HG03558 (cell line): ENCODE measurements around the gene FBXW5.

ENCODE experiments used
- ATAC-seq: cut with Tn5 transposase; IDR thresholded peaks from one replicate; pipeline ENCODE4 v1.9.1; 2021; ENCODE audit warnings: moderate number of reproducible peaks; ENCODE audit not compliant: unreplicated experiment; ENCODE audit errors: extremely low read depth

FBXW5 gene

GRCh38 chr9:136937186-136938001, 7.1 kb downstream of the FBXW5 start:
- ATAC-seq, result no peak

DNA sequence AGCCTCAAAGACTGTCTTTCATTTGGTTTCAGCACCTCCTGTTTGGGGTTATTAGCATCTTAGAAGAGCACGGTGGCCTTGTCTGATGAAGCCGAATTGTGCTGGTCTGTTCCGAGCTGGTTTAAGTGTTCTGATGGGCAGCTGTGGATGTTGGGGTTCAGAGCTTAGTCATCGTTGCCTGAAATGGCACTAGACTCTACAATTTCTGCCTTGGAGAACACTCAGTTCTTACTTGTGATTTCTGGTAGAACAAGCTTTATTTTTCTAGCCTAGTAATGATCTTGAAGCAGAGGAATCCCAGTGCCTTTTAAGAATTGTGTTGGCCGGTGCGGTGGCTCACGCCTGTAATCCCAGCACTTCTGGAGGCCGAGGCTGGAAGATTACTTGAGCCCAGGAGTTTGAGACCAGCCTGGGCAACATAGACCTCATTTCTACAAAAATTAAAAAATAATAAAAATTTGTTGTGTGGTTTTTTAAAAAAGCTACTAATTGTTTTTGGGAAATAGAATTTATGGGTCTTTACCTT, 7.8 kb downstream of the FBXW5 start:
- no peak for ATAC-seq

DNA sequence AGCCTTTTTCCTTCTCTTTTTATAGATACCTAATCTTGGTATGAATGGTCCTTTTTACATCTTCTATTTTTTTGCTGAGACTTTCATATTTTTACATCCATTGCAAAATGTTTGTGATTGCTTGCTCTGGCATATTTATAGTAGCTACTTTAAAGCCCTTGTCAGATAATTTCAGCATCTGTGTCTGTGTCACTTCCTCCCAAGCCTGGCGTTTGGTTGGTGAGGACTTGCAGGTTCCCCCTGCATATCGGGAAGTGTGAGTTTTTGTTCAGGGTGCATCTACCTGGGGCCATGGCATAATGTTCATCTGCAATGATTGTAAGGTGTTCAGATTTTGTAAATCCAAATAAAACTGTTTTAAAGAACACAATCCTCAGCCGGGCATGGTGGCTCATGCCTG, 8.9 kb downstream of the FBXW5 start:
- no peak for ATAC-seq

- no peak for ATAC-seq
Observed at GRCh38 chr9:136934277-136934676, 10.3 kb downstream of the FBXW5 start.

- ATAC-seq, result no peak
Observed at GRCh38 chr9:136931611-136932130, 12.9 kb downstream of the FBXW5 start.

DNA sequence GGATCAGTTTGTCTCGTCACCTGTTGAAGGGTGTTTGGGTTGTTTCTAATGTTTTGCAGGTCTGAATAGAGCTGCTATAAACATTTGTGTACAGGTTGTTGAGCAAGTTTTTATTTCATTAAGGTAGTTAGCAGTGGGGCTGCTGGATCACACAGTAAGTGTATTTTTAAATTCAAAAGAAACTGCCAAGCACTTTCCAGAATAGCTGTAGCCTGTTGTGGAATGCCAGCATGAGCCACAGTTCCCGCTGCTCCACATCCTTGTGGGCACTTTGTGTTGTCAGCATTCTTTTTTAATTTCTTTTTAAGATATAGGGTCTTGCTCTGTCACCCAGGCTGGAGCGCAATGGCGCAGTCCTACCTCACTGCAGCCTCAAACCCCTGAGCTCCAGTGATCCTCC, 14.5 kb downstream of the FBXW5 start:
- no peak for ATAC-seq

GRCh38 chr9:136928591-136928990, 15.9 kb downstream of the FBXW5 start:
- ATAC-seq, result no peak

GRCh38 chr9:136927343-136928271, 16.9 kb downstream of the FBXW5 start:
- ATAC-seq, result no peak

DNA sequence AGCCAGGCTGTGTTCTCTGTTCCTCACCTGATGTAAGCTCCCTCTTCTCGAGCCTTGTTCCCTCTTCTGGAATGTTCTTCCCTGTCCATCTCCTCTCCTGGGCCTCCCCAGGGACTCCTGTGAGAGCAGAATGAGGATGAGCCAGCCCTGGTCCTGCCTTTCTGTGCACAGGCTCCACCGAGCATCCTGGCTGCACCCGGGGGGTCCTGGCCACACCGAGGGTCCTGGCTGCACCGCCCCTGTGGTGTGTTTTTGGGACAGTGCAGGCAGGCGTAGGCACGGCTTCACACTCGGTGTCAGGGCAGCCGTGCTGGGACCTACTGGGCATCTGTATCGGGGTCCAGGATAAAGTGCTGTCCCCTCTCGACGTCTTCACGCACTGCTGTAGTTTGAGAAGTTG, 17.8 kb downstream of the FBXW5 start:
- no peak for ATAC-seq

- no peak for ATAC-seq
Observed at GRCh38 chr9:136926154-136926704, 18.3 kb downstream of the FBXW5 start.

DNA sequence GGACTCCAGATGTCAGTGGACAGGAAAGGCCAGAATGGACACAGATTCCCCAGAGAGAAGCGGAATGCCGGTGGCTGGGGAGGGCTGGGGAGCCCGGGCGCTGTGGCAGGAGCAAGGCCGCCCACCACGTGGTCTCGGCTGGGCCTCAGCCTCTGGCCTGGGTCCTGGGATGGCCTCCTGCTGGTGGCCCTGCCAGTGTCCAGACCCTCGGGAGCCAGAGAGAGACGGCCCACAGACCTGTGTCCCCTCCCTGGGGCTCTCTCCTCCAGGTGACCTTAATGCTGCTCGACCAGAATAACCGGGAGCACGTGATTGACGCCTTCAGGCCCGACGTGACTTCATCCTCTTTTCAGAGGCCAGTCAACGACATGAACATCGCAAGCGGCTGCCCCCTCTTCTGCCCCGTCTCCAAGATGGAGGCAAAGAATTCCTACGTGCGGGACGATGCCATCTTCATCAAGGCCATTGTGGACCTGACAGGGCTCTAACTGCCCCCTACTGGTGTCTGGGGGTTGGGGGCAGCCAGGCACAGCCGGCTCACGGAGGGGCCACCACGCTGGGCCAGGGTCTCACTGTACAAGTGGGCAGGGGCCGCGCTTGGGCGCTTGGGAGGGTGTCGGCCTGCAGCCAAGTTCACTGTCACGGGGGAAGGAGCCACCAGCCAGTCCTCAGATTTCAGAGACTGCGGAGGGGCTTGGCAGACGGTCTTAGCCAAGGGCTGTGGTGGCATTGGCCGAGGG, 19.0 kb downstream of the FBXW5 start:
- no peak for ATAC-seq

GRCh38 chr9:136923881-136924280, 20.7 kb downstream of the FBXW5 start:
- no peak for ATAC-seq

DNA sequence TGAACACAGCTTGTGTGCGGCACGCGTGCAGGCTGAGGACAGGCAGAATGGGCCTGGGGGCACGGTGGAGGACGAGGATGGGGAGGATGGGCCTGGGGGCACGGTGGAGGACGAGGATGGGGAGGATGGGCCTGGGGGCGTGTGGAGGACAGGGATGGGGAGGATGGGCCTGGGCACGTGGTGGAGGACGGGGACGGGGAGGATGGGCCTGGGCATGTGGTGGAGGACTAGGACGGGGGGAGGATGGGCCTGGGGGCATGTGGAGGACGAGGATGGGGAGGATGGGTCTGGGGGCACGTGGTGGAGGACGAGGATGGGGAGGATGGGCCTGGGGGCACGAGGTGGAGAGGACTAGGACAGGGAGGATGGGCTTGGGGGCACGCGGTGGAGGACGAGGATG, 22.0 kb downstream of the FBXW5 start:
- ATAC-seq, result no peak

GRCh38 chr9:136921718-136922117, 22.8 kb downstream of the FBXW5 start:
- no peak for ATAC-seq

- ATAC-seq, result no peak
Observed at GRCh38 chr9:136921307-136921706, 23.2 kb downstream of the FBXW5 start.

- ATAC-seq, result no peak
Observed at GRCh38 chr9:136920734-136921231, 23.8 kb downstream of the FBXW5 start.

GRCh38 chr9:136920069-136920468, 24.5 kb downstream of the FBXW5 start:
- ATAC-seq, result no peak

GRCh38 chr9:136917902-136918301, 26.6 kb downstream of the FBXW5 start:
- ATAC-seq, result no peak

GRCh38 chr9:136916330-136917184, 28.0 kb downstream of the FBXW5 start:
- ATAC-seq, result no peak
